Mucosa of gallbladder (tissue), 1 donor: Measurements from ENCODE around the gene SLC2A14. TPM values are rescaled to one million over a fixed set of nuclear protein-coding genes. Genes with fewer than 3 reads are reported as not detected.
"Not testable (repeated sequence)": the region's sequence is repeated elsewhere in the genome, so short reads cannot be mapped to it uniquely, and the experiment has no call there.

Experiments
- DNase-seq: peaks from one replicate; pipeline ENCODE4 v3.0.0-alpha.2; 2020; ENCODE audit warnings: low spot score
- total RNA-seq: library from RNA; stranded (reverse); gene quantifications from one replicate; pipeline ENCODE4 v1.2.1, GENCODE V29; 2021
- donor health status: DM: no; HTN: no; CAD: no.

Gene SLC2A14
- total RNA-seq, 1 donor from 2014 or later, result 1.1 TPM

DNA sequence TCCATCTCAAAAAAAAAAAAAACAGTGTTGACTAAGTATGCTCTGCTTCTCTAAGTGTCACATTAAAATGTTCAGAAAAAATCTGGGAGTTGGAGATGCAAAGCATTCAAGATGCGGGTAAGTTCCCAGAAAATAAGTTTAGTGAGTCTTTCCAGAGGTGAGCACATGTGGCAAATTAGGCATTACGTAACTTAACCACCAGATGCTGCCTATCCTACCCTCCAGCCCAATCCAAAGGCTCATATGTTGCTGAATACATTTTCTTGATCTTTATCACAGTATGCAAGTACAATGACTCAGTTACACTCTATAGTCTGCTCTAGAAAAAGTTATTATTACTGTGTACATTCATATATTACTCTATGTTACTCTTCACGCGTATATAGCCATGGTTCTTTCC lies 3.6 kb downstream of the SLC2A14 start:
- no peak for DNase-seq

DNA sequence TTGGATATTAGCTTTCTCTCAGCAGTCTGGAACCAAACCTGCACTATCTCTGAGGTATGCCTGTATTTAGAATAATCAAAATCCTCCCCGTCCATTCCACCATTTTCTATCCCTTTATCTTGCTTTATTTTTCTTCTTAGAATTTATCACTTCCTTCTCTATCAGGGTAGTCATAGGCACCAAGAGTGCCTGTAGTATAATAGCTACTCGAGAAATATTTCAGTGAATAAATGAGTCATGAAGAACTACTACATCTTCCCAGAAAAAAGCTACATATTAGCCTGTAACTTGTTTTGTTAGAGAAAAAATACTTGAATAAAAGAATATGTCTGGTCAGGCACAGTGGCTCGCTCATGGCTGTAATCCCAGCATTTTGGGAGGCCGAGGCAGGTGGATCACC lies 4.3 kb downstream of the SLC2A14 start:
- no peak for DNase-seq

DNA sequence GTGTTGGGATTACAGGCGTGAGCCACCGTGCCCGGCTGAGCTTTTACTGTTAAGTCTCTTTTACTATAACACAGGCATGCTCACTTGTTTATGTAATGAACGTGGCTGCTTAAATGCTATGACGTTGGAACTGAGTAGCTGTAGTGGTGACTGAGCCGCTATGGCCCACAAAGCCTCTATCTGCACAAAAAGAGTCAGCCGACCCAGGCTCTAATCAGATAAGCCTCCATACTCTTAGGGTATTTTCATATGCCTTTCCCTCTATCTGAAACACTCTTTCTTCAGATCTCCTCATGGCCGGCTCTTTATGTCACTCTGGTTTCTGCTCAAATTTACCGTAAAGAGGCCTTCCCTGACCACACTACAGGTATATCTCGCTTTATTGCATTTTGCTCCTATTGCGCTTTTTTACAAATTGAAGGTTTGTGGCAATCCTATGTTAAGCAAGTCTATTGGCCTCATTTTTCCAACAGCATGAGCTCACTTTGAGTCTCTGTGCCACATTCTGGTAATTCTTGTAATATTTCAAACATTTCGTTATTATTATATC lies 8.0 kb downstream of the SLC2A14 start:
- no peak for DNase-seq

DNA sequence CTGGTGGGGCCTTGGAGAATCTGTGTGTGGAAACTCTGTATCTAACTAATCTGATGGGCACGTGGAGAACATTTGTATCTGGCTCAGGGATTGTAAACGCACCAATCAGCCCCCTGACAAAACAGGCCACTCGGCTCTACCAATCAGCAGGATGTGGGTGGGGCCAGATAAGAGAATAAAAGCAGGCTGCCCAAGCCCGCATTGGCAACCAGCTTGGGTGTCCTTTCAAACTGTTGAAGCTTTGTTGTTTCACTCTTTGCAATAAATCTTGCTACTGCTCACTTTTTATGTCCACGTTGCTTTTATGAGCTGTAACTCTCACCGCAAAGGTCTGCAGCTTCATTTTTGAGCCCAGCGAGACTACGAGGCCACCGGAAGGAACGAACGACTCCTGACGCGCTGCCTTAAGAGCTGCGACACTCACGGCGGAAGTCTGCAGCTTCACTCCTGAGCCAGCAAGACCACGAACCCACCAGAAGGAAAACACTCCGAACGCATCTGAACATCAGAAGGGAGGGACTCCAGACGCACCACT lies 9.8 kb downstream of the SLC2A14 start:
- not testable (repeated sequence) for DNase-seq

DNA sequence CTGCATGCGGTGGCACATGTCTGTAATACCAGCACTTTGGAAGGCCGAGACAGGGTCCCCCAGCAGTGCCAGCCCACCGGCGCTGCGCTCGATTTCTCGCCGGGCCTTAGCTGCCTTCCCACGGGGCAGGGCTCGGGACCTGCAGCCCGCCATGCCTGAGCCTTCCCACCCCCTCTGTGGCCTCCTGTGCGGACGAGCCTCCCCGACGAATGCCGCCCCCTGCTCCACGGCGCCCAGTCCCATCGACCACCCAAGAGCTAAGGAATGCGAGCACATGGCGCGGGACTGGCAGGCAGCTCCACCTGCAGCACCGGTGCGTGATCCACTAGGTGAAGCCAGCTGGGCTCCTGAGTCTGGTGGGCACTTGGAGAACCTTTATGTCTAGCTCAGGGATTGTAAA lies 10.4 kb downstream of the SLC2A14 start:
- not testable (repeated sequence) for DNase-seq

DNA sequence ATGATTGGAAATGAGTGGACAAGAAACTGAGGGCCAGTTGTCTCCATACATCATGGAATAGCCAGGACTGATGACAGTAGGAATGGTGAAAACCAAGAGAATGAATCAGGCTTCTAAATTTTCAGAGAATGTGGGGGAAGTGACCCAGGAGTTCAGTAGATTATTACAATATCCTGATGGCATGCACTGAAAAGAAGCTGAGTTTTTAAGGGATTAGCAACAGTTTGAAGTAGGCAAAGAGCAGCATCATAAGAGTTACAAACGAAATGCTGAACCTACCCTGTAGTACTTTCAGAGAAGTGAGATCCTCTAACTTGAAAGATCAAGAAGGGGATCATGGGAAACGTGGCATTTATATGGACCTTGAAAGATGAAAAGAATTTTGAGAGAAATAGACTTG lies 13.2 kb downstream of the SLC2A14 start:
- DNase-seq, result no peak

DNA sequence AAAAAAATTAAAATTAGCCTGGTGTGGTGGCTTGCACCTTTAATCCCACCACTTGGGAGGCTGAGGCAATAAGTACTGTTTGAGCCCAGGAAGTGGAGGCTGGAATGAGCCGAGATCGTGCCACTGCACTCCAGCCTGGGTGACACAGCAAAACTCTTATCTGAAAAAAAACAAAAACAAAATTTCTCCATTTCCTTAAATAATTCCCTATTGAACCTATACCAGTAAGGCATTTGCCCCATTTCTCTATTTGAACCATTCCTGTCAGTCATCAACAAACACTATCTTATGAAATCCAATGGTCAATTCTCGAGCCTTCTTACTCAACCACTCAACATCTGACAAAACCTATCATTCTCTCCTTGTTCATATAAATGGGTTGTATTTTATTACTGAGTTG lies 14.7 kb downstream of the SLC2A14 start:
- no peak for DNase-seq

DNA sequence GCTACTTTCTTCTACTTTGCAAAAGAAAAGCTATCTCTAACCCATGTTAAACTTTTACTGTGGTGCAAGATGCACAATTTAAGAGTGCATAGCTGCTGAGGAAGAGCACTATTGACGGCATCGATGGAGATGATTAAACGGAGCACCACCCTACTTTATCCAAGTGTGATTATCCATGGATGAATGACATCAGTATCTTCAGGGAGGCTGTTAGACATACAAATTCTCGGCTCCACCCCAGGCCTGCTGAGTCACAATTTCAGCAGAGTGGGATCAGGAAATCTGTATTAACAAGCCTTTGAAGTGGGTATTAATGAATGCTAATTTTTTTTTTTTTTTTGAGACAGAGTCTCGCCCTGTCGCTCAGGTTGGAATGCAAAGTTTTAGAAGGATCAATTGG lies 16.2 kb downstream of the SLC2A14 start:
- DNase-seq, result no peak

DNA sequence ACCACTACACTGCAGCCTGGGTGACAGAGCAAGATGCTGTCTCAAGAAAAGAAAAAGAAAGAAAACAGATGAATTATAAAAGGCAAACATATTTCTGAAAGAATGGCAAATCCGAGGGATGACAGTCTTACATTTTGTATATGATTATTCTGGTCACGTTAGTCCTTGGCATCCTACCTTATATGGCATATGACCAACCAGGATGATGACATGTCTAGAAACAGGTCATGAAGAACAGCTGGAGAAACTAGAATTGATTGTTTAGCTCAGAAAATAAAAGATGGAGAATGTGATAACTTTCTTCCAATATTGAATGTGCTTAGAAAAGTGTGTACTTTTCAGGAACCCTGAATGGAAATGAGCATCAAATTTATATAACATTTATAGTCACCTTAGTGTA lies 19.2 kb downstream of the SLC2A14 start:
- DNase-seq, result no peak

DNA sequence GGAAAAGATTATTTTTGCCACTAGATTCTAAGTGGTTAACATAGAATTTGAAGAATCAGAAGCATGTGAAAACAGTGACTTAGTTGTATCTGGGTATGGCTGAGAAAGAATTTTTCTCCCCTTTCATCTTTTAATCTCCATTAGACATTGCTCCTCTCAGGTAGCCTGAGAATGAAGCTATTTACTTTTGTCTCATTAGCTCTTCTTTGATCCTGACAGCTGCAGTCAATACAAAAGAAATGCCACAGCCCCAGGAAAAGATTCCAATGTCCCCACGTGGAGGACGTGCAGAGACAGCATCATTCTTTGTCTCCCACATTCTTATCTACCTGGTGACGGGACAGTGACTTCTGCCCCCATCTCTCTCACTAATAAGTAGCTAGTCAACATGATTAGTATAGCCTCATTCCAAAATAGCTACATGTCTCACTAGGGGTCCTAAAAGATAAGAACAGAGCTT lies 21.1 kb downstream of the SLC2A14 start:
- not testable (repeated sequence) for DNase-seq

DNA sequence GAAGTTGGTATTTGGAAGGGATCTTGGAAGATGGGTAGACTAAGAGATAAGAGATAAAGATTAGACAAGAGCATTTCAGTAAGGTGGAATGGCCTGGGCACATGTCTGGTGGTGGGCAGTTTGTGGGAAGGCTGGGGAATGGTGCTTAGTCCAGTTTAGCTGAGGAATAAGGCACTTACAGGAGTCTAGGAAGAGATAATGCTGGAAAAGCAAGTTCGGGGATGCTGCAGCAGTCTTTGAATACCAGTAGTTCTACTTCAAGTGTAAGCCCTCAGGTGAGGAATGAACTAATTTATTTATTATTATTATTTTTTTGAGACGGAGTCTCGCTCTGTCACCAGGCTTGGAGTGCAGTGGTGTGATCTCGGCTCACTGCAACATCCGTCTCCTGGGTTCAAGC lies 22.6 kb downstream of the SLC2A14 start:
- DNase-seq, result not testable (repeated sequence)

DNA sequence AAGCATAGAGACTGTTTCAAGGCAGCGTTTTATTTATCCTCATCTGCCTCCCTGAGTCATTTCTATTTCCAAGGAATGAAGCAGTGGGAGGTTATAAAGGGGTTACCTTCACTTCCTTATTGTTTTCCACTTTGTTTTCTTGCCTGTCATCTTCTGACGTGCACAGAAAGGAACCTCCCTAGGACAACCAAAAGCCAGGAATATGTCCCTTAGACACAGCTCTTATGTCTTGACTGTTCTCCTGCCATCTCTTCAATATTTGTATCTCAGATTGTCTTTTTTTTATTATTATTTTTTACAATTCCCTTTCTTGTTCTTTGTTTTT lies 24.7 kb downstream of the SLC2A14 start:
- not testable (repeated sequence) for DNase-seq

DNA sequence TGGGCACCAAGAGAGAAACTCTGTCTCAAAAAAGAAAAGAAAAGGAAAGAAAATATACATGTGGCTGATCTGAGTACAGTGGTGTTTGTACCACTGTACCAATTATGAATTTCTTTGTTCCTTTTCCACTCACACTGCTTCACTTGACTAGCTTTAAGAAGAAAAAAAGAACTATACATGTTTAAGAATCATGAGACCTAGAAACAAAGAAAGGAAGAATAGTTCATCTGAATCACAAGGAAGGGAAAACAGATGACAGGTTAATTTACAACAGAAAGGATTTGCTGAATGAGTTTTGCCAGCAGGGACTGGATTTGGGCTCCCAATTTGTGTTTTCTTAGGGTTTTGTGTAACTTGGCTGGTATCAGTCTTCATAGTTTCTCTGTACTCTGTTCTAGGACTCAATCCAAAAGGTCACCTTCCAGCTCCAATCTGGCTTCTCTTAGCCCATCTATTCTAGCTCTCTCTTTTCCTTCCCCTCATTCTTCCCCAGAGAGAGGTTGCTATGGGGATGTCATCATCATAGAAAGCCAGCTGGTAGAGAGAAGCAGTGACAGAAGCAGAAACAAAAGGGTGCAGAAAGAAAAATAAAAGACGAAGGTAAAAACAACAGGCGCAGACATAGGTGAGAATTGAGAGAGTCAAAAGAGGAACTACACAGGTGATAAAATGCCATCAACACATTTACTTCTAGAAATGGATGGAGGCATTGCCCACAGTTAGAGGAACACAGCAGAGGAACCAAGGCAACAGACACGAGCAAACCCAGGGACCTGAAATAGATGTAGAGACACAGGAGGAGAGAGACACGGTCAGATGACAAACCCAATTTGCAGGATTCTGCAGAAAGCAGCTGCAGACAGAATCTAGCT lies 25.3 kb downstream of the SLC2A14 start:
- DNase-seq, result not testable (repeated sequence)

DNA sequence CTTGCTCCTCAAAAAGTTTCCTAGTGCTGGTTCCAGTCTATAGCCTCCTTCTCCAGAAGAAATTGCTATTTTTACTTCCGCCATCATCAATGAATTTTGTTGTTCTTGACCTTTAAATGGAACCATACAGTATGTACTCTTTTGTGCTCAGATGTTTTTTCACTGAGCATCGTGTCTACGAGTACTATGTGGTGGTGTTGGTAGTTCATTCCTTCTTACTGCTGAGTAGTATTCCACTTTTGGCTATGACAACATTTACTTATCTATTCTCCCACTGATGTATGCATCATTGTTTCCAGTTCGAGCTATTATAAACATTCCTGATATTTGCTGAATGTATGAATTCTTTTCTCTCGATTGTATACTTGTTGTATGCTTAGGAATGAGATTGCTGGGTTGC lies 28.6 kb downstream of the SLC2A14 start:
- no peak for DNase-seq

DNA sequence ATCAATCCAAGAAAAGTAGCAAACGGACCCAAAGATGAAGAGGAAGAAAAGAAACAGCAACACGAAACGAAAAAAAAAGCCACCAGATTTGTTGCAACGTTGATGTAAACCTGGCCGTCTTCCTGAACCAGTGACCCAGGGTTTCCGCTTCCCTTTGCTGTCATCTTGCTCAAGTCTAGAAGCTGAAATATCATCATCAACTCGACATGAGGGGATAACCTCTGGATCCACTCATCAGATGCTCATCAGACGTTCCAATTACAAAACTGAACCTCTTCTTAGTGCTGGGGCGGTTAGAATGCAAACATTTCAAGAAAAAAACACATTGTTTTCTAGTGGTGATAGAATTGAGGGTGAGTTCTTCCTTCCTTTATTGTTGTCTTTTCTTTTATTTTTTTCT lies 29.1 kb downstream of the SLC2A14 start:
- DNase-seq, result not testable (repeated sequence)

DNA sequence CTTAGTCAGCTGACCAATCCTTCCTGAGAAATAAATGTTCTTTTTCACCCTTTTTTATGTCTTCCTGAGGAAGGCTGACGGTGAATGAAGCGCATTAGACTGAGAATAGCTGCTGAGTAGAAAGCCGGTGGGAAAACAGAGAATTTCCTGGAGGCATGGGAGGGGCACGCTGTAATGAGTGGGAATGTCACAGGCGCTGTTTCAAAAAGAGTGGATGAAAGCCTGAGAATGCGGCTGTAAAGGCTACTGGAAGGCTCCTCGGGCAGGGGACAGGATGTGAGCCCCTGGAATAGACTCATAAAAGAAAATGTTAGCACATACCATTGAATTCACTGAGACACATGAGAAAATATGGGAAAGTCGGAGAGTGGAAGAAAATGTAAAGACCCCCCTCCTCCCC lies 29.6 kb downstream of the SLC2A14 start:
- DNase-seq, result not testable (repeated sequence)

DNA sequence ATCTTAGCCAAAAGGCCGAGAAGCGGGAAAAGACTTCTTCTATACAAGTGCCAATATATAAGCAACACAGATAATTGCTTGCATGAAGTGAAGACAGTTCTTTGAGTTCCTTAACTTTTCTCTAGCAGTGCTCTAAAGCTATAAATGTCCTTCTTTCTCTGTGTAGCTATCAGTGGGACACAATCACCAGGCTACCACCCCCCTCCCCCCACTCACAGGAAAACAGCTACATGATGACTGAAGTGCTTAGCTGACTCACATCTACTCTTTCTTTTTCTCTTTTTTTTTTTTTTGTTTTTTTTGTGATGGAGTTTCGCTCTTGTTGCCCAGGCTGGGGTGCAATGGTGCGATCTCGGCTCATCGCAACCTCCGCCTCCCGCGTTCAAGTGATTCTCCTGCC lies 30.3 kb downstream of the SLC2A14 start:
- not testable (repeated sequence) for DNase-seq

DNA sequence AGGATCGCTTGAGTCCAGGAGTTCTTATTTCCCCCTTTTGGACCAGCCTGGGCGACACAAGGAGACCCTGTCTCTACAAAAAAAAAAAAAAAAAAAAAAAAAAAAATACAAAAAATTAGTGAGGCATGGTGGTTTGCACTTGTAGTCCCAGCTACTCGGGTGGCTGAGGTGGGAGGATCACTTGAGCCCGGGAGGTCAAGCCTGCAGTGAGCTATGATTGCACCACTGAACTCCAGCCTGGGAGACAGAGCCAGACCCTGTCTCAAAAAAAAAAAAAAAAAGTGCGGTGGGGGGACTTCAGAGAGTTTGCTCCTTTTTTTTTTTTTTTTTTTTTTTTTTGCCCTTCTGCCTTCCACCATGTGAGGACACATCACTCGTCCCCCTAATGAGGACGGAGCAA lies 32.9 kb downstream of the SLC2A14 start:
- not testable (repeated sequence) for DNase-seq

DNA sequence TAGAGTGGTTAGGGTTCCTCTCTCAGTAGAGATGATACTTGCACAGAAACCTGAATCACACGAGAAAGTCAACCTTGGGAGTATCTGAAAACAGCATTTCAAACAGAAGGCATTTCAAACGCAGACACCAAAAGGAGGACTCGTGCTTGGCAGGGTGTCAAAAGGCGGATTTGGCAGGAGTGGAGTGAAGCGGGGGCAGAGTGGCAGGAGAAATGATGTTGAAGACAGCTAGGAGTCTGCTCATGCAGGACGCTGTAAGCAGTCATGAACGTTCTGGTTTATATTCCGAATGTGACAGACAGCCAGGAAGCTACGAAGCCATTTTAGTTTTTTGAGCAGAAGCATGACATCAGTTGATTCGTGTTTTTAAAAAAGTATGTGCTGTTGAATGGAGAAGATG lies 33.5 kb downstream of the SLC2A14 start:
- not testable (repeated sequence) for DNase-seq

DNA sequence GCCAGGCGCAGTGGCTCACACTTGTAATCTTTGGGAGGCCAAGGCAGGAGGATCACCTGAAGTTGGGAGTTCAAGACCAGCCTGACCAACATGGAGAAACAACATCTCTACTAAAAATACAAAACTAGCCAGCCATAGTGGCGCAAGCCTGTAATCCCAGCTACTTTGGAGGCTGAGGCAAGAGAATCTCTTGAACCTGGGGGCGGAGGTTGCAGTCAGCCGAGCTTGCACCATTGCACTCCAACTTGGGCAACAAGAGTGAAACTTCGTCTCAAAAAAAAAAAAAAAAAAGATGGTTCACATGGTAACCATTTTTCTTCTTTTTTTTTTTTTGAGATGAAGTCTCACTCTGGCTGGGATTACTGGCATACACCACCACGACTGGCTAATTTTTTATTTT lies 35.3 kb downstream of the SLC2A14 start:
- no peak for DNase-seq

DNA sequence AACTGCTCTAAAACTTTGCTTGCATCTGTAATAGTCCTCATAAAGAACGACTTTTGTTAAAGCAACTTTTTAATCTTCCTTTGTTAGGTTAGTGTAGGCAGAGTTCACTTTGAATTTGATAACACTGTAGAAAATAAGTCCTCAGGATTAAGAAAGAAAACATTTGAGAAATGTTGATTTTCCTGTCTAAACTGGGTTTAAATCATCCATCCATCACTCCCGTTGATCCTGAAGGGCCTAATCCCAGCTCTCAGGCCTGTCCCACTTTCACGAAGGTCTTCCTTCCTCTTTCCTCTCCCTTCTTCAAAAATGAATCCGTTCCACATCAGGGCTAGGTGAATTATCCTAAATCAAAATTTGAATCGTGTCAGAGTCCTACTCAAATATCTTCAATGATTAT lies 36.9 kb downstream of the SLC2A14 start:
- DNase-seq, result no peak

DNA sequence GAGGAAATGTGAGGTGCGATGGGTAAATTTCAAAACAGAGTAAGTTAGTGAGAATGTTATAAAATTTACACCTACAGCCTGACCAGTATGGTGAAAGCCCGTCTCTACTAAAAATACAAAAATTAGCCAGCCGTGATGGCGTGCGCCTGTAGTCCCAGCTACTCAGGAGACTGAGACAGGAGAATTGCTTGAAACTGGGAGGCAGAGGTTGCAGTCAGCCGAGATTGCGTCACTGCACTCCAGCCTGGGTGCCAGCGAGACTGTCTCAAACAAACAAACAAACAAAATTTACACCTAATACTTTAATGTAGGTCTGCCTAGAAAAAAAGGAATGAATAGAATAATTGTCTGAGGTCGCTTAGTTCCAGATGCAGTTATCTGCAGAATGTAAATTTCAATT lies 37.6 kb downstream of the SLC2A14 start:
- DNase-seq, result no peak

DNA sequence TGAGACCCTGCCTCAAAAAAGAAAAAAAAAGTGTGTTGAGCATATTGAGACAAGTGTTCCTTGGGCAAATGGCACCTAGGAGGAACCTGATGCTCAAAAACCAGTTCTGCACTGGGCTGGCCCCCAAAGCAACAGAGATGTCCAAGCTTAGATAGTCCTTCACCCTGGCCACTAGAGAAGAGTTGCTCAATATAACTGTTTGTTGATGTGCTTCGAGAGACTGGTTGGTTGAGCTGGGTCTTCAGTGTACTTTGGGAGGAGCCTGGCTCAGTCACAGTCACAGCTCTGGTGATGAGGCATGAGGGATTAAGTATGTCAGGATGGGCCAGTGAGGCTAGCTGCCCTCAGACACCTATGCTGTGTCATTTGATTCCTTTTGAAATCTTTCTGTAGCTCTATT lies 38.0 kb downstream of the SLC2A14 start:
- DNase-seq, result no peak
